A549 (cell line): ENCODE measurements around the gene TMEM61. TPM values are rescaled to one million over a fixed set of nuclear protein-coding genes. Genes with fewer than 3 reads are reported as not detected.

Source experiments
- ATAC-seq, 2 experiments: fragments of 200-7000 bp in 1 of 2; fragments of >200 bp in 1 of 2; cut with Nextera tagmentation in 1 of 2; cut with Tn5 transposase in 1 of 2; 3 replicates each; pipeline versions ENCODE4 v1.8.0 to v1.9.1; 2018 to 2020; ENCODE audit warnings: mild to moderate bottlenecking in 1 of 2, moderate library complexity in 1 of 2
- CTCF ChIA-PET: fragments of 300-600 bp; sonication (Branson Sonifier 250); formaldehyde crosslinking; extraction: SDS; loops from one replicate; lab custom pipeline; 2021; ENCODE audit warnings: antibody characterized with exemption, inconsistent platforms; lab: Yijun Ruan, JAX
- POLR2A ChIA-PET: fragments of 350-600 bp; formaldehyde crosslinking; extraction: SDS; loops from one replicate; lab custom pipeline; 2021; ENCODE audit warnings: antibody characterized with exemption, inconsistent platforms; lab: Yijun Ruan, JAX
- DNase-seq, 2 experiments: peaks; one replicate each; pipeline versions ENCODE4 v3.0.0 to v3.0.0-alpha.2; 2011 to 2016; ENCODE audit warnings: low read depth in 1 of 2, low spot score in 1 of 2
- FAIRE-seq: peaks from 2 replicates; lab custom pipeline; 2011; peaks lifted over from hg19 to GRCh38; lab: Jason Lieb, UNC
- H3K27ac ChIP-seq, 2 experiments: fragments of >200 bp; sonication (Bioruptor Twin); formaldehyde crosslinking; 3 replicates each; pipeline ENCODE4 v1.5.1; 2016 to 2017
- H3K4me1 ChIP-seq: fragments of >200 bp; sonication (Bioruptor Twin); formaldehyde crosslinking; 3 replicates; pipeline ENCODE4 v1.6.1; 2016
- H3K4me2 ChIP-seq: fragments of >200 bp; sonication (Bioruptor Twin); formaldehyde crosslinking; 3 replicates; pipeline ENCODE4 v1.6.1; 2016
- H3K4me3 ChIP-seq: fragments of >200 bp; sonication (Bioruptor Twin); formaldehyde crosslinking; 3 replicates; pipeline ENCODE4 v1.5.1; 2016
- H3K9me3 ChIP-seq: fragments of >200 bp; sonication (Bioruptor Twin); formaldehyde crosslinking; 3 replicates; pipeline ENCODE4 v1.6.1; 2016
- BHLHE40 ChIP-seq: IDR thresholded peaks from 2 replicates; pipeline ENCODE4 v1.6.1; 2012; ENCODE audit warnings: low read depth, low read length, inconsistent platforms
- GATA3 ChIP-seq: IDR thresholded peaks from 2 replicates; pipeline ENCODE4 v1.6.1; 2012; ENCODE audit warnings: borderline replicate concordance
- HDAC2 ChIP-seq: fragments of 200-600 bp; sonication (generic); IDR thresholded peaks from 2 replicates; pipeline ENCODE4 v1.6.1; 2016
- HOXB5 ChIP-seq: fragments of 250-450 bp; sonication (Bioruptor Pico); IDR thresholded peaks from 2 replicates; pipeline ENCODE4 v1.5.0; 2020; ENCODE audit warnings: mild to moderate bottlenecking, moderate library complexity
- KDM1A ChIP-seq: fragments of 200-600 bp; sonication (generic); IDR thresholded peaks from 2 replicates; pipeline ENCODE4 v1.6.1; 2016; ENCODE audit warnings: low read depth, mild to moderate bottlenecking
- KDM5A ChIP-seq: fragments of 200-600 bp; sonication (generic); IDR thresholded peaks from 2 replicates; pipeline ENCODE4 v1.6.1; 2016; ENCODE audit warnings: antibody characterized with exemption, mild to moderate bottlenecking
- MAFK ChIP-seq: fragments of 450-650 bp; IDR thresholded peaks from 2 replicates; pipeline ENCODE4 v1.6.1; 2014; ENCODE audit not compliant: partially characterized antibody
- TP53 ChIP-seq: fragments of 250-450 bp; sonication (Bioruptor Pico); IDR thresholded peaks from 2 replicates; pipeline ENCODE4 v1.5.0; 2021; ENCODE audit warnings: mild to moderate bottlenecking, moderate library complexity
- ZSCAN20 ChIP-seq: fragments of 250-450 bp; sonication (Bioruptor Pico); IDR thresholded peaks from 2 replicates; pipeline ENCODE4 v1.8.0; 2022; ENCODE audit warnings: mild to moderate bottlenecking, moderate library complexity
- WGBS: methylation state at CpG from one replicate; pipeline ENCODE4 v1.1.6; 2017; ENCODE audit errors: missing lambda C conversion rate; 5-methylcytosine and 5-hydroxymethylcytosine counted together
- polyA plus RNA-seq, 4 experiments: library from polyadenylated mRNA; depleted of rRNA in 3 of 4; stranded (reverse); fragments of >200 nt; fragmentation: RNase III in 1 of 4; extraction: RNeasy Plus Mini Kit Qiagen cat#74134 plus additional on column Dnase treatment in 1 of 4; gene quantifications; 2 replicates in 3 of 4; 3 replicates in 1 of 4; pipeline ENCODE4 v1.2.3, GENCODE V29; 2011 to 2017
- TF ChIP-seq, protein P1 (sequence below): IDR thresholded peaks from 2 replicates; pipeline ENCODE4 v1.6.1; 2012
- TF ChIP-seq, protein P2 (sequence below): IDR thresholded peaks from 2 replicates; pipeline ENCODE4 v1.6.1; 2012; ENCODE audit warnings: low read depth, borderline replicate concordance
- TF ChIP-seq, protein P3 (sequence below): fragments of >200 bp; sonication (Bioruptor Twin); formaldehyde crosslinking; IDR thresholded peaks from 3 replicates; pipeline ENCODE4 v1.6.1; 2016
- TF ChIP-seq, protein P4 (sequence below): fragments of 200-600 bp; sonication (generic); IDR thresholded peaks from 2 replicates; pipeline ENCODE4 v1.6.1; 2016; ENCODE audit warnings: antibody characterized with exemption, mild to moderate bottlenecking, moderate library complexity

The TMEM61 gene
- polyA plus RNA-seq, 2 of the 4 experiments (the other 2 are of a cell fraction), result 0.06 to 0.10 TPM

DNA sequence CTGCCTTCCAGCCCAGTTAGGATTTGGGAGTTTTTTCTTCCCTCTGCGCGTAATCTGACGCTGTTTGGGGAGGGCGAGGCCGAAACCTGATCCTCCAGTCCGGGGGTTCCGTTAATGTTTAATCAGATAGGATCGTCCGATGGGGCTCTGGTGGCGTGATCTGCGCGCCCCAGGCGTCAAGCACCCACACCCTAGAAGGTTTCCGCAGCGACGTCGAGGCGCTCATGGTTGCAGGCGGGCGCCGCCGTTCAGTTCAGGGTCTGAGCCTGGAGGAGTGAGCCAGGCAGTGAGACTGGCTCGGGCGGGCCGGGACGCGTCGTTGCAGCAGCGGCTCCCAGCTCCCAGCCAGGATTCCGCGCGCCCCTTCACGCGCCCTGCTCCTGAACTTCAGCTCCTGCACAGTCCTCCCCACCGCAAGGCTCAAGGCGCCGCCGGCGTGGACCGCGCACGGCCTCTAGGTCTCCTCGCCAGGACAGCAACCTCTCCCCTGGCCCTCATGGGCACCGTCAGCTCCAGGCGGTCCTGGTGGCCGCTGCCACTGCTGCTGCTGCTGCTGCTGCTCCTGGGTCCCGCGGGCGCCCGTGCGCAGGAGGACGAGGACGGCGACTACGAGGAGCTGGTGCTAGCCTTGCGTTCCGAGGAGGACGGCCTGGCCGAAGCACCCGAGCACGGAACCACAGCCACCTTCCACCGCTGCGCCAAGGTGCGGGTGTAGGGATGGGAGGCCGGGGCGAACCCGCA is 59.1 kb downstream of the TMEM61 start, which contains the start of gene PCSK9:
Gene PCSK9 (plus strand): TSS at position 207 of the 741 bp plus-strand sequence. CDS start 290 bp downstream, at position 497.
- Histone ChIP-seq H3K27ac (peak within 1 kb of the TSS; percentile 62 to 85), H3K4me1 (peaks cover 25% of the 10 kb centered on the region), H3K4me2 (peak within 1 kb of the TSS; percentile 94), H3K4me3 (peak within 1 kb of the TSS; percentile 52), H3K9me3 (no peaks in the 10 kb centered on the region)
- DNase-seq (peak; percentile 39 to 49), FAIRE-seq (no peak), ATAC-seq (peak; percentile 67 to 83)
- CTCF ChIA-PET, result interaction anchor here (1.4 kb wide), 1 partner anchor 17 kb away, joined by 5 read pairs; no protein-coding TSS in a partner anchor
- TF ChIP-seq, protein P1, sequence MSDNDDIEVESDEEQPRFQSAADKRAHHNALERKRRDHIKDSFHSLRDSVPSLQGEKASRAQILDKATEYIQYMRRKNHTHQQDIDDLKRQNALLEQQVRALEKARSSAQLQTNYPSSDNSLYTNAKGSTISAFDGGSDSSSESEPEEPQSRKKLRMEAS, result peak; percentile 71; the same call in 1 of the 2 replicates
- no peak for TF ChIP-seq HDAC2
- TF ChIP-seq, protein P2, sequence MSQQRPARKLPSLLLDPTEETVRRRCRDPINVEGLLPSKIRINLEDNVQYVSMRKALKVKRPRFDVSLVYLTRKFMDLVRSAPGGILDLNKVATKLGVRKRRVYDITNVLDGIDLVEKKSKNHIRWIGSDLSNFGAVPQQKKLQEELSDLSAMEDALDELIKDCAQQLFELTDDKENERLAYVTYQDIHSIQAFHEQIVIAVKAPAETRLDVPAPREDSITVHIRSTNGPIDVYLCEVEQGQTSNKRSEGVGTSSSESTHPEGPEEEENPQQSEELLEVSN, result peak; percentile 85; the same call in 1 of the 2 replicates
- 0% methylated on average over 6 of the region's 67 CpGs for WGBS
- POLR2A ChIA-PET, result no interaction called here

DNA sequence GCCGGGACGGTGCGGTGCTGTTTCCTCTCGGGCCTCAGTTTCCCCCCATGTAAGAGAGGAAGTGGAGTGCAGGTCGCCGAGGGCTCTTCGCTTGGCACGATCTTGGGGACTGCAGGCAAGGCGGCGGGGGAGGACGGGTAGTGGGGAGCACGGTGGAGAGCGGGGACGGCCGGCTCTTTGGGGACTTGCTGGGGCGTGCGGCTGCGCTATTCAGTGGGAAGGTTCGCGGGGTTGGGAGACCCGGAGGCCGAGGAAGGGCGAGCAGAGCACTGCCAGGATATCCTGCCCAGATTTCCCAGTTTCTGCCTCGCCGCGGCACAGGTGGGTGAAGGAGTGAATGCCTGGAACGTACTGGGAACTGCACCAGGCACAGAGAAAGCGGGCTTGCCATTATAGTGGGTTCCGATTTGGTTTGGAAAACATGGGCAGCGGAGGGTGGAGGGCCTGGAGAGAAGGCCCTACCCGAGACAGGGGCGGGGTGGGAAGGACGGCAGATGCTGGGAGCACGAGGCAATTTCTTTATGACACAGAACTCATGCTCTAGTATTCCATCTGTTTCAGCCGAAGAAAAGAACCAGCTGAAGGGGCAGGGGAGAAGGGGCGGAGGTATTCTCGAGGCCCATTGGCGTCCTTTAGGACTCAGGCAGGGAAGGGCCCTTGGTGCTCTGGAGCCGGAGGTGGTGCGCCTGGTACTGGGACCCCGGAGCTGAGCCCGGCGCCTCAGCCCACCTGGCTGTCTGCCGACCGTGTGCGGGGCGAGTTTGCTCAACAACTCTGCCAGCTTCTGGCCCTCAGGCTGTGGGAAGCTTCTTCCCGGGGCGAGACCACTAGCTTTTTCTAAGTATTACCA is 59.9 kb downstream of the TMEM61 start:
- no peak for FAIRE-seq
- H3K27ac ChIP-seq, result peak overlapping the region; percentile 62 to 85
- CTCF ChIA-PET, result interaction anchor here (1.4 kb wide), 1 partner anchor 18 kb away, joined by 5 read pairs; no protein-coding TSS in a partner anchor
- DNase-seq, result no peak
- WGBS, result 41% methylated on average over 29 of the region's 49 CpGs
- POLR2A ChIA-PET, result no interaction called here
- ATAC-seq, result peak; percentile 19 to 42; a peak in 5 of 6 replicates
- H3K4me2 ChIP-seq, result peak overlapping the region; percentile 94
- H3K4me1 ChIP-seq, result peaks cover 23% of the 10 kb centered on the region
- TF ChIP-seq TP53 (CRISPR knock-in tag) (no peak), ZSCAN20 (CRISPR knock-in tag) (no peak), KDM5A (no peak), MAFK (no peak), GATA3 (no peak), HOXB5 (CRISPR knock-in tag) (no peak)
- TF ChIP-seq, protein P3, sequence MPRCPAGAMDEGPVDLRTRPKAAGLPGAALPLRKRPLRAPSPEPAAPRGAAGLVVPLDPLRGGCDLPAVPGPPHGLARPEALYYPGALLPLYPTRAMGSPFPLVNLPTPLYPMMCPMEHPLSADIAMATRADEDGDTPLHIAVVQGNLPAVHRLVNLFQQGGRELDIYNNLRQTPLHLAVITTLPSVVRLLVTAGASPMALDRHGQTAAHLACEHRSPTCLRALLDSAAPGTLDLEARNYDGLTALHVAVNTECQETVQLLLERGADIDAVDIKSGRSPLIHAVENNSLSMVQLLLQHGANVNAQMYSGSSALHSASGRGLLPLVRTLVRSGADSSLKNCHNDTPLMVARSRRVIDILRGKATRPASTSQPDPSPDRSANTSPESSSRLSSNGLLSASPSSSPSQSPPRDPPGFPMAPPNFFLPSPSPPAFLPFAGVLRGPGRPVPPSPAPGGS, result no peak
- TF ChIP-seq, protein P2, result no peak
- H3K9me3 ChIP-seq, result no peaks in the 10 kb centered on the region
- H3K4me3 ChIP-seq, result peak overlapping the region; percentile 52

DNA sequence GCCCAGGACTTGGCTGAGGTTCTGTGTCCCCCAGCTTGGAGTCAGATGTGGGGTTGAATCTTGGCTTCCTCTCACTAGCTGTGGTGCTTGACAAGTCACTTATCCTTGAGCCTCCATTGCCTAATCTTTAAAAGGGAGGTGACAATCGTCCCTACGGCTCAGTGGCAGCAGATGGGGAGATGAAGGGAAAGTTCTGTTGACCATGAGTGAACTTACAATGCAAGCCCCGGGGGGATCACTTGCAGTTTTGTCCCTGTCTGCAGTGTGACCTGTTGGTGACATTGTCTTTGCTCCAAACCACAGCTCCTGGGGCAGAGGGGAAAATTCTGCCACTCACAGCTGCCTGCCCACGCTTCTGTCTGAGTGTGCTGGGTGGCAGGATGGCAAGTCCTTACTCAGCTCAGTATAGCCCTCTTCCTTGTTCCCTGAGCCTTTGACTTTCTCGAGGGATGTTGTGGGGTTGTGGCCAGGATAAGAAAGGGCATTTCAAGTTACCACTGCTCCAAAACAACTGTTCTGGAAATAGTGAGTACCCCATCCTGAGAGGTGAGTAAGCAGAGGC is 60.6 kb downstream of the TMEM61 start:
- CTCF ChIA-PET, result interaction anchor here (1.4 kb wide), 1 partner anchor 19 kb away, joined by 5 read pairs; no protein-coding TSS in a partner anchor
- Histone ChIP-seq H3K9me3 (no peaks in the 10 kb centered on the region), H3K4me2 (peak overlapping the region; percentile 94), H3K27ac (no peak overlapping the region), H3K4me1 (peaks cover 16% of the 10 kb centered on the region), H3K4me3 (peak overlapping the region; percentile 52; the same call in 2 of the 3 replicates)
- no peak for TF ChIP-seq HDAC2
- no peak for TF ChIP-seq TP53 (CRISPR knock-in tag)
- TF ChIP-seq, protein P4, sequence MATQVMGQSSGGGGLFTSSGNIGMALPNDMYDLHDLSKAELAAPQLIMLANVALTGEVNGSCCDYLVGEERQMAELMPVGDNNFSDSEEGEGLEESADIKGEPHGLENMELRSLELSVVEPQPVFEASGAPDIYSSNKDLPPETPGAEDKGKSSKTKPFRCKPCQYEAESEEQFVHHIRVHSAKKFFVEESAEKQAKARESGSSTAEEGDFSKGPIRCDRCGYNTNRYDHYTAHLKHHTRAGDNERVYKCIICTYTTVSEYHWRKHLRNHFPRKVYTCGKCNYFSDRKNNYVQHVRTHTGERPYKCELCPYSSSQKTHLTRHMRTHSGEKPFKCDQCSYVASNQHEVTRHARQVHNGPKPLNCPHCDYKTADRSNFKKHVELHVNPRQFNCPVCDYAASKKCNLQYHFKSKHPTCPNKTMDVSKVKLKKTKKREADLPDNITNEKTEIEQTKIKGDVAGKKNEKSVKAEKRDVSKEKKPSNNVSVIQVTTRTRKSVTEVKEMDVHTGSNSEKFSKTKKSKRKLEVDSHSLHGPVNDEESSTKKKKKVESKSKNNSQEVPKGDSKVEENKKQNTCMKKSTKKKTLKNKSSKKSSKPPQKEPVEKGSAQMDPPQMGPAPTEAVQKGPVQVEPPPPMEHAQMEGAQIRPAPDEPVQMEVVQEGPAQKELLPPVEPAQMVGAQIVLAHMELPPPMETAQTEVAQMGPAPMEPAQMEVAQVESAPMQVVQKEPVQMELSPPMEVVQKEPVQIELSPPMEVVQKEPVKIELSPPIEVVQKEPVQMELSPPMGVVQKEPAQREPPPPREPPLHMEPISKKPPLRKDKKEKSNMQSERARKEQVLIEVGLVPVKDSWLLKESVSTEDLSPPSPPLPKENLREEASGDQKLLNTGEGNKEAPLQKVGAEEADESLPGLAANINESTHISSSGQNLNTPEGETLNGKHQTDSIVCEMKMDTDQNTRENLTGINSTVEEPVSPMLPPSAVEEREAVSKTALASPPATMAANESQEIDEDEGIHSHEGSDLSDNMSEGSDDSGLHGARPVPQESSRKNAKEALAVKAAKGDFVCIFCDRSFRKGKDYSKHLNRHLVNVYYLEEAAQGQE, result no peak
- no peak for TF ChIP-seq KDM1A
- TF ChIP-seq BHLHE40, result no peak
- POLR2A ChIA-PET, result no interaction called here
- no peak for DNase-seq
- no peak for FAIRE-seq
- 63% methylated on average over 5 of the region's 5 CpGs for WGBS
- no peak for ATAC-seq
